Panc1 (cell line): ENCODE results near the gene FIGN. TPM values are rescaled to one million over a fixed set of nuclear protein-coding genes. Genes with fewer than 3 reads are reported as not detected.

ENCODE experiments used
- ATAC-seq: fragments of 200-7000 bp; cut with Tn5 transposase; 2 replicates; pipeline ENCODE4 v1.9.1; 2020; ENCODE audit warnings: mild to moderate bottlenecking, moderate library complexity
- BruUV-seq: library from RNA; stranded (reverse); fragments of 400-500 nt; replicated peaks from 2 replicates; lab custom pipeline; 2021; lab: Mats Ljungman, UMichigan
- CTCF ChIA-PET: fragments of 300-600 bp; sonication (Branson Sonifier 250); formaldehyde crosslinking; loops from one replicate; lab custom pipeline; 2022; ENCODE audit warnings: antibody characterized with exemption; lab: Charles Lee
- POLR2A ChIA-PET: fragments of 300-600 bp; sonication (Branson Sonifier 250); formaldehyde crosslinking; loops from one replicate; lab custom pipeline; 2022; ENCODE audit warnings: antibody characterized with exemption; lab: Charles Lee
- DNase-seq: peaks from one replicate; pipeline ENCODE4 v3.0.0-alpha.2; 2010; ENCODE audit warnings: low read depth, low spot score
- H3K27ac ChIP-seq: 2 replicates; pipeline ENCODE4 v1.5.1; 2011; ENCODE audit warnings: mild to moderate bottlenecking, low read length, inconsistent platforms
- H3K27me3 ChIP-seq: fragments of 200-500 bp; sonication (Bioruptor generic); 2 replicates; pipeline ENCODE4 v1.6.0; 2014; ENCODE audit warnings: low read length, inconsistent platforms; ENCODE audit not compliant: control insufficient read depth, insufficient read depth
- H3K36me3 ChIP-seq: fragments of 200-500 bp; sonication (Bioruptor generic); 2 replicates; pipeline ENCODE4 v1.5.1; 2014; ENCODE audit warnings: inconsistent platforms, mild to moderate bottlenecking, low read length, moderate library complexity; ENCODE audit not compliant: control insufficient read depth, insufficient read depth
- H3K4me1 ChIP-seq: 2 replicates; pipeline ENCODE4 v1.5.1; 2011; ENCODE audit warnings: inconsistent platforms, mild to moderate bottlenecking, low read length, moderate library complexity; ENCODE audit not compliant: control insufficient read depth, insufficient read depth
- H3K4me3 ChIP-seq, 2 experiments: 2 replicates each; pipeline ENCODE4 v1.5.1; 2011 to 2012; ENCODE audit warnings: low read depth in 2 of 2, low read length in 2 of 2, mild to moderate bottlenecking in 2 of 2, inconsistent platforms in 1 of 2, moderate library complexity in 1 of 2
- H3K9me3 ChIP-seq: fragments of 200-500 bp; sonication (Bioruptor generic); 2 replicates; pipeline ENCODE4 v1.5.1; 2014; ENCODE audit warnings: low read depth, mild to moderate bottlenecking, inconsistent platforms, low read length, moderate library complexity; ENCODE audit not compliant: control insufficient read depth, insufficient read depth
- POLR2AphosphoS5 ChIP-seq: IDR thresholded peaks from 2 replicates; pipeline ENCODE4 v1.6.1; 2012; ENCODE audit warnings: mild to moderate bottlenecking, low read depth, low read length, moderate library complexity
- SIN3A ChIP-seq: IDR thresholded peaks from 2 replicates; pipeline ENCODE4 v1.6.1; 2012; ENCODE audit warnings: low read depth, mild to moderate bottlenecking, low read length, moderate library complexity, borderline replicate concordance; ENCODE audit not compliant: insufficient read depth
- TCF7L2 ChIP-seq: IDR thresholded peaks from 2 replicates; pipeline ENCODE4 v1.6.1; 2011; ENCODE audit warnings: mild to moderate bottlenecking, low read depth, low read length, inconsistent platforms
- in situ Hi-C: cut with HindIII; loops from 2 replicates; pipeline ENCODE4 v1.10.0; 2016; ENCODE audit warnings: low sequenced_read_pairs, low pct_unique_long_range_greater_than_20kb
- intact Hi-C: fragments of 100-400 bp; cut with micrococcal nuclease; formaldehyde crosslinking; loops from one replicate; pipeline ENCODE4 v1.10.0; 2022; ENCODE audit not compliant: unreplicated experiment
- total RNA-seq: library from RNA; stranded (reverse); gene quantifications from one replicate; pipeline ENCODE4 v1.2.1, GENCODE V29; 2021; ENCODE audit not compliant: unreplicated experiment
- TF ChIP-seq, protein P1 (sequence below): fragments of 450-650 bp; IDR thresholded peaks from 2 replicates; pipeline ENCODE4 v1.5.1; 2017; ENCODE audit warnings: mild to moderate bottlenecking
- TF ChIP-seq, protein P2 (sequence below), 2 experiments: IDR thresholded peaks; 2 replicates each; pipeline ENCODE4 v1.6.1; 2011 to 2012; ENCODE audit warnings: low read depth in 2 of 2, control low read depth in 1 of 2, low read length in 1 of 2, mild to moderate bottlenecking in 1 of 2, moderate library complexity in 1 of 2; ENCODE audit not compliant: insufficient read depth in 1 of 2

FIGN gene
- total RNA-seq, 1 experiment from 2014 or later, result 19.5 TPM

DNA sequence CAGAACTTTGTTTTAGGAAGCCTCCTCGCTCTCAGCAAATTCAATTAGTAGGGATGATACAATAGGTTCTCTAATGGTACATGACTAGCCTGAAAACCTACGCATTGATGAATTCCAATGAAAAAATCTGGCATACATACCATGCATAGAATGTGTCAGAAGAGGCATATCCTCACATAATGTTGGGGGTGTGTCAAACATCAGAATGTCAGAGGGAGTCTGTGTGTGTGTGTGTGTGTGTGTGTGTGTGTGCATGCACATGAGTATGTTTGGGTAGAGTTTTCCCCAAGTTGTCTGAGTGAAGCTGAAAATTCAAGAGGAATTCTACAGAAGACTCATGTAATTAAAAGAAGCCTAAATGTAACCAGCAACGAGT, 78.5 kb downstream of the FIGN start:
- in situ Hi-C loops (no loop called here), intact Hi-C loops (no loop called here)
- H3K4me1 ChIP-seq, result no peaks in the 10 kb centered on the region
- H3K9me3 ChIP-seq, result no peaks in the 10 kb centered on the region
- ChIA-PET CTCF (no interaction called here), POLR2A (no interaction called here)
- H3K36me3 ChIP-seq, result no peaks in the 10 kb centered on the region
- H3K27me3 ChIP-seq, result no peaks in the 10 kb centered on the region
- H3K27ac ChIP-seq, result no peak overlapping the region; the same call in 1 of the 2 replicates
- no peak for TF ChIP-seq SIN3A
- TF ChIP-seq, protein P1, sequence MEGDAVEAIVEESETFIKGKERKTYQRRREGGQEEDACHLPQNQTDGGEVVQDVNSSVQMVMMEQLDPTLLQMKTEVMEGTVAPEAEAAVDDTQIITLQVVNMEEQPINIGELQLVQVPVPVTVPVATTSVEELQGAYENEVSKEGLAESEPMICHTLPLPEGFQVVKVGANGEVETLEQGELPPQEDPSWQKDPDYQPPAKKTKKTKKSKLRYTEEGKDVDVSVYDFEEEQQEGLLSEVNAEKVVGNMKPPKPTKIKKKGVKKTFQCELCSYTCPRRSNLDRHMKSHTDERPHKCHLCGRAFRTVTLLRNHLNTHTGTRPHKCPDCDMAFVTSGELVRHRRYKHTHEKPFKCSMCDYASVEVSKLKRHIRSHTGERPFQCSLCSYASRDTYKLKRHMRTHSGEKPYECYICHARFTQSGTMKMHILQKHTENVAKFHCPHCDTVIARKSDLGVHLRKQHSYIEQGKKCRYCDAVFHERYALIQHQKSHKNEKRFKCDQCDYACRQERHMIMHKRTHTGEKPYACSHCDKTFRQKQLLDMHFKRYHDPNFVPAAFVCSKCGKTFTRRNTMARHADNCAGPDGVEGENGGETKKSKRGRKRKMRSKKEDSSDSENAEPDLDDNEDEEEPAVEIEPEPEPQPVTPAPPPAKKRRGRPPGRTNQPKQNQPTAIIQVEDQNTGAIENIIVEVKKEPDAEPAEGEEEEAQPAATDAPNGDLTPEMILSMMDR, result no peak
- no peak for TF ChIP-seq TCF7L2
- TF ChIP-seq POLR2AphosphoS5, result no peak
- TF ChIP-seq, protein P2, sequence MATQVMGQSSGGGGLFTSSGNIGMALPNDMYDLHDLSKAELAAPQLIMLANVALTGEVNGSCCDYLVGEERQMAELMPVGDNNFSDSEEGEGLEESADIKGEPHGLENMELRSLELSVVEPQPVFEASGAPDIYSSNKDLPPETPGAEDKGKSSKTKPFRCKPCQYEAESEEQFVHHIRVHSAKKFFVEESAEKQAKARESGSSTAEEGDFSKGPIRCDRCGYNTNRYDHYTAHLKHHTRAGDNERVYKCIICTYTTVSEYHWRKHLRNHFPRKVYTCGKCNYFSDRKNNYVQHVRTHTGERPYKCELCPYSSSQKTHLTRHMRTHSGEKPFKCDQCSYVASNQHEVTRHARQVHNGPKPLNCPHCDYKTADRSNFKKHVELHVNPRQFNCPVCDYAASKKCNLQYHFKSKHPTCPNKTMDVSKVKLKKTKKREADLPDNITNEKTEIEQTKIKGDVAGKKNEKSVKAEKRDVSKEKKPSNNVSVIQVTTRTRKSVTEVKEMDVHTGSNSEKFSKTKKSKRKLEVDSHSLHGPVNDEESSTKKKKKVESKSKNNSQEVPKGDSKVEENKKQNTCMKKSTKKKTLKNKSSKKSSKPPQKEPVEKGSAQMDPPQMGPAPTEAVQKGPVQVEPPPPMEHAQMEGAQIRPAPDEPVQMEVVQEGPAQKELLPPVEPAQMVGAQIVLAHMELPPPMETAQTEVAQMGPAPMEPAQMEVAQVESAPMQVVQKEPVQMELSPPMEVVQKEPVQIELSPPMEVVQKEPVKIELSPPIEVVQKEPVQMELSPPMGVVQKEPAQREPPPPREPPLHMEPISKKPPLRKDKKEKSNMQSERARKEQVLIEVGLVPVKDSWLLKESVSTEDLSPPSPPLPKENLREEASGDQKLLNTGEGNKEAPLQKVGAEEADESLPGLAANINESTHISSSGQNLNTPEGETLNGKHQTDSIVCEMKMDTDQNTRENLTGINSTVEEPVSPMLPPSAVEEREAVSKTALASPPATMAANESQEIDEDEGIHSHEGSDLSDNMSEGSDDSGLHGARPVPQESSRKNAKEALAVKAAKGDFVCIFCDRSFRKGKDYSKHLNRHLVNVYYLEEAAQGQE (IDR thresholded peaks at IDR 0.05; ENCODE audit: insufficient read depth in 1 of 2, low read depth in 2 of 2, low read length in 1 of 2), result no peak
- no TSS peak for BruUV-seq
- DNase-seq (no peak), ATAC-seq (no peak)
- H3K4me3 ChIP-seq, result no peak overlapping the region

DNA sequence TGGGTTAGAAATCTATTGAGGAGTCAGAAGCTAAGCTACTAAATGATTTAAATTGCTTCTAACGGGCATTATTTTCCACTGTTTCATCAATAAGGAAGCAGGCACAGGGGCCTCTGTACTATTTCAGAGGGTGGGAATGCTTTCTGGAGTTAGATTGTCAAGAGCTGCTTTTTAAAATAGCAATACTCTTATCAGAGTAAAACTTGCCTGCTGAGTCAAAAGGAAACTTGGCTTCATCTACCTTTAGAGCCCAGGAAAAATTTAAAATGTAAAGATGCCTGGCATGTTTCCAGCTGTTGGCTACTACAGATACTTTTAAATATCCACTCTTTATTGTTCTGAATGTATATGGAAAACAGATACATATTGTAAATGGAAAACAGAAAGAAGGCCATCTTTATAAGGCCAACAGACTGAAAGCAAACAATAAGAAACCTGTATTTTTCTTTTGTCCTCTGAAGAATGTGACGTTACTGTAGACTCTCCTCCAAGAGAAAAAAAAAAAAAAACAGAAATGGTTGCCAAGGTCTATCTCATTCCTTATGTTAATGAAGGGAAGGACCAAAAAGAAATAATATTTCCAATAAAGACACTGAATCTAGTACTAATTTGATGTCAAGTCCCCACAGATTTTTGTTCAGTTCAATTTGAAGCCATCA, 79.1 kb downstream of the FIGN start:
- BruUV-seq, result no TSS peak
- H3K4me1 ChIP-seq, result no peaks in the 10 kb centered on the region
- H3K4me3 ChIP-seq, result no peak overlapping the region
- no peaks in the 10 kb centered on the region for H3K36me3 ChIP-seq
- POLR2A ChIA-PET, result no interaction called here
- ATAC-seq (no peak), DNase-seq (no peak)
- TF ChIP-seq, protein P1, result no peak
- TF ChIP-seq POLR2AphosphoS5, result no peak
- TF ChIP-seq, protein P2 (IDR thresholded peaks at IDR 0.05; ENCODE audit: insufficient read depth in 1 of 2, low read depth in 2 of 2, low read length in 1 of 2), result no peak
- TF ChIP-seq SIN3A, result no peak
- TF ChIP-seq TCF7L2, result no peak
- no peaks in the 10 kb centered on the region for H3K9me3 ChIP-seq
- no peak overlapping the region; the same call in 1 of the 2 replicates for H3K27ac ChIP-seq
- in situ Hi-C loops, result no loop called here
- no peaks in the 10 kb centered on the region for H3K27me3 ChIP-seq
- intact Hi-C loops, result no loop called here
- CTCF ChIA-PET, result no interaction called here
